ENCODE measurements around the gene MIA. TPM values are rescaled to one million over a fixed set of nuclear protein-coding genes. Genes with fewer than 3 reads are reported as not detected.

Gene MIA
- total and polyA plus RNA-seq, 2 of the 8 experiments (the other 6 are each of a cell fraction or from before 2014, with no cell fraction given): not detected

GRCh38 chr19:40791996-40792395 is 16.7 kb downstream of the MIA start:
- no peak overlapping the region for H2BK15ac ChIP-seq (ENCODE audit: low read length)
- no peak overlapping the region for H3K27ac ChIP-seq (ENCODE audit: low read depth, low read length)
- ChIA-PET CTCF (ENCODE audit: partially characterized antibody) (interaction anchor here (1.5 kb wide), 1 partner anchor 16 kb away, joined by 7 read pairs; no protein-coding TSS in a partner anchor), POLR2A (ENCODE audit: partially characterized antibody) (interaction anchor here (1.3 kb wide), 1 partner anchor 15 kb away, joined by 4 read pairs; no protein-coding TSS in a partner anchor)
- no peak overlapping the region for H2BK20ac ChIP-seq (ENCODE audit: low read length)
- no peak overlapping the region for H2BK120ac ChIP-seq (replicated peaks; ENCODE audit: low read depth, low read length)
- no peak overlapping the region for H4K8ac ChIP-seq (ENCODE audit: extremely low read depth, insufficient read depth, low read length)
- WGBS, 2 experiments (ENCODE audit: extremely low coverage in 1 of 2, insufficient coverage in 1 of 2, insufficient read length in 1 of 2, insufficient replicate concordance in 2 of 2, low coverage in 1 of 2, low lambda C conversion rate in 2 of 2, missing lambda C conversion rate in 1 of 2): 92% methylated on average over 3 of the region's 3 CpGs; no CpG with 5 or more reads in 1 of the 2 experiments
- H3K9ac ChIP-seq (replicated peaks in 1 of 4; ENCODE audit: extremely low read depth in 1 of 4, low read depth in 3 of 4, low read length in 3 of 4): no peak overlapping the region
- H3K79me1 ChIP-seq (ENCODE audit: low read depth, low read length): no peaks in the 10 kb centered on the region
- H3K4me3 ChIP-seq (ENCODE audit: extremely low read depth in 1 of 4, insufficient read depth in 2 of 4, low read depth in 3 of 4, low read length in 4 of 4): no peak overlapping the region
- no peaks in the 10 kb centered on the region for H3K23me2 ChIP-seq (ENCODE audit: low read depth, low read length)
- no peak overlapping the region for H3K56ac ChIP-seq (replicated peaks; ENCODE audit: insufficient read length, low read depth, low read length)
- no peak overlapping the region for H2BK5ac ChIP-seq (ENCODE audit: low read depth, low read length)
- FAIRE-seq: no peak
- no peak overlapping the region for H3K14ac ChIP-seq (ENCODE audit: insufficient read length)
- H4K20me1 ChIP-seq (replicated peaks in 1 of 2; ENCODE audit: control insufficient read depth in 1 of 2, insufficient read depth in 2 of 2, low read length in 2 of 2): no peaks in the 10 kb centered on the region
- DNase-seq (ENCODE audit: low read depth in 1 of 2, low spot score in 2 of 2): no peak
- H4K91ac ChIP-seq (replicated peaks; ENCODE audit: insufficient read length, low read length): no peak overlapping the region
- no peak overlapping the region for H3K4me2 ChIP-seq (ENCODE audit: insufficient read depth in 1 of 2, low read depth in 2 of 2, low read length in 2 of 2)
- no peaks in the 10 kb centered on the region; a peak in 1 of 8 replicates for H3K36me3 ChIP-seq (ENCODE audit: control insufficient read depth in 2 of 4, insufficient read depth in 4 of 4, low read length in 3 of 4)
- H2AK5ac ChIP-seq (ENCODE audit: low read depth, low read length): no peak overlapping the region
- no peak overlapping the region for H2AFZ ChIP-seq (ENCODE audit: low read length)
- H3K9me3 ChIP-seq (ENCODE audit: insufficient read depth in 2 of 2, low read depth in 1 of 2, low read length in 1 of 2): no peaks in the 10 kb centered on the region
- H3K4ac ChIP-seq (replicated peaks; ENCODE audit: insufficient read length, low read depth, low read length): no peak overlapping the region
- no peak overlapping the region for H3K23ac ChIP-seq (ENCODE audit: insufficient read length)
- H3K79me2 ChIP-seq (ENCODE audit: control insufficient read depth in 1 of 2, insufficient read depth in 2 of 2, low read length in 2 of 2): no peaks in the 10 kb centered on the region
- no peaks in the 10 kb centered on the region for H3K27me3 ChIP-seq (replicated peaks in 1 of 4; ENCODE audit: control insufficient read depth in 3 of 4, extremely low read depth in 1 of 4, insufficient read depth in 3 of 4, low read length in 3 of 4)
- no peak overlapping the region for H4K5ac ChIP-seq (ENCODE audit: insufficient read length, low read depth, low read length)
- no peak overlapping the region for H3K18ac ChIP-seq (ENCODE audit: extremely low read depth, low read length)
- no peak overlapping the region for H2BK12ac ChIP-seq (ENCODE audit: low read depth, low read length)
- H3K4me1 ChIP-seq (replicated peaks in 1 of 4; ENCODE audit: control insufficient read depth in 3 of 4, insufficient read depth in 4 of 4, low read length in 3 of 4): no peaks in the 10 kb centered on the region
- TF ChIP-seq TCF12 (IDR thresholded peaks at IDR 0.05; ENCODE audit: low read depth, low read length): no peak
- TF ChIP-seq POLR2AphosphoS5 (IDR thresholded peaks at IDR 0.05; ENCODE audit: low read depth, low read length): no peak
- no peak for TF ChIP-seq ATF3 (IDR thresholded peaks at IDR 0.05; ENCODE audit: insufficient read depth, low read depth, low read length)
- TF ChIP-seq HDAC2 (IDR thresholded peaks at IDR 0.05; ENCODE audit: borderline replicate concordance in 1 of 2, low read depth in 2 of 2, low read length in 2 of 2): no peak
- TF ChIP-seq SIX5 (IDR thresholded peaks at IDR 0.05; ENCODE audit: low read depth, low read length): no peak
- no peak for TF ChIP-seq NRF1 (IDR thresholded peaks at IDR 0.05; ENCODE audit: low read depth, low read length)
- TF ChIP-seq TAF7 (optimal IDR thresholded peaks at IDR 0.05; ENCODE audit: borderline replicate concordance, low read depth, low read length): no peak
- no peak for TF ChIP-seq RNF2 (IDR thresholded peaks at IDR 0.05; ENCODE audit: borderline replicate concordance, low read depth, low read length, missing control alignments, poor library complexity, severe bottlenecking)
- no peak for TF ChIP-seq CHD2 (IDR thresholded peaks at IDR 0.05; ENCODE audit: low read length)
- no peak for TF ChIP-seq JUN (IDR thresholded peaks at IDR 0.05; ENCODE audit: low read depth, low read length)

Data from H1 (cell line).